Right atrium auricular region (tissue), 2 donors: ENCODE measurements around the gene ATP2C1. TPM values are rescaled to one million over a fixed set of nuclear protein-coding genes. Genes with fewer than 3 reads are reported as not detected.

ENCODE experiments used
- DNase-seq: peaks from one replicate; pipeline ENCODE4 v3.0.0-alpha.2; 2019; ENCODE audit warnings: low spot score
- H3K27ac ChIP-seq, 2 donors: fragments of 200-600 bp; sonication (generic); 1 replicate in 1 of 2; 2 replicates in 1 of 2; pipeline ENCODE4 v1.5.1; 2016 to 2019
- H3K27me3 ChIP-seq, 2 donors: fragments of 200-600 bp; sonication (generic); one replicate each; pipeline versions ENCODE4 v1.5.1 to v1.6.0; 2017 to 2019
- H3K36me3 ChIP-seq: fragments of 200-600 bp; sonication (generic); one replicate; pipeline ENCODE4 v1.5.1; 2016
- H3K4me1 ChIP-seq, 2 donors: fragments of 200-600 bp; sonication (generic); one replicate each; pipeline versions ENCODE4 v1.5.1 to v1.6.0; 2017 to 2019
- H3K4me3 ChIP-seq, 2 donors: fragments of 200-600 bp; sonication (generic); 1 replicate in 1 of 2; 2 replicates in 1 of 2; pipeline ENCODE4 v1.5.1; 2017 to 2019; ENCODE audit warnings: mild to moderate bottlenecking in 1 of 2, moderate library complexity in 1 of 2
- H3K9me3 ChIP-seq, 2 donors: fragments of 200-600 bp; sonication (generic); one replicate each; pipeline ENCODE4 v1.5.1; 2019
- CTCF ChIP-seq, 2 donors: fragments of 200-600 bp; sonication (generic); IDR thresholded peaks; one replicate each; pipeline ENCODE4 v1.5.1; 2019; ENCODE audit warnings: antibody characterized with exemption in 2 of 2
- total RNA-seq, 2 donors: library from RNA; depleted of rRNA; stranded (reverse); fragments of >200 nt; gene quantifications; one replicate each; pipeline ENCODE4 v1.1.0, GENCODE V29; 2016

Gene ATP2C1
- total RNA-seq, 2 donors from 2014 or later = 49.8 to 51.8 TPM

GRCh38 chr3:130956281-130956680 lies 62.4 kb downstream of the ATP2C1 start:
- H3K36me3 ChIP-seq = peaks cover 30% of the 10 kb centered on the region
- no peaks in the 10 kb centered on the region for H3K9me3 ChIP-seq
- no peak overlapping the region for H3K27ac ChIP-seq
- no peaks in the 10 kb centered on the region for H3K27me3 ChIP-seq
- no peak for DNase-seq
- H3K4me1 ChIP-seq = no peaks in the 10 kb centered on the region
- TF ChIP-seq CTCF (IDR thresholded peaks at IDR 0.05) = no peak
- no peak overlapping the region for H3K4me3 ChIP-seq

DNA sequence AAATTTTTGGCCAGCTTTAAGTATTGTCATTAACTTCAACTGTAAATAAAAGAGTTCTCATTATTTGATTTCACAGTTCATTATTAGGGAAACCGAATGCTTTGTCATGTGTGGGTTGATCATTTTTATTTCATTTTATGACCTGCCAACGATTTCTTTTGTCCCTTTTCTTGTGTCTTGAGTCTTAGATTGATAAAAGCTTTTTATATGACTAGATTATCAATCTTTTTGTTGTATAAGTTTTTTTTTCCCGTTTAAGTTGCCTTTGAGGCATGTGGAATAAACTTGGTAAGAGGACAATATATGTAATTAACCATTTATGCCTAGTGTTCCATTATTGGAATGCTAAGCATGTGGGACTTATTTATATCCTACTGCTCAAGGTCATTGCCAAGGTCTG lies 62.8 kb downstream of the ATP2C1 start:
- Histone ChIP-seq H3K36me3 (peaks cover 30% of the 10 kb centered on the region), H3K4me1 (no peaks in the 10 kb centered on the region)

GRCh38 chr3:130960139-130960795 lies 66.4 kb downstream of the ATP2C1 start:
- H3K36me3 ChIP-seq = peaks cover 28% of the 10 kb centered on the region
- no peak for DNase-seq

More for the DNA sequence above, 62.8 kb downstream of the ATP2C1 start:
- Histone ChIP-seq H3K4me3 (no peak overlapping the region), H3K27me3 (no peaks in the 10 kb centered on the region), H3K27ac (no peak overlapping the region), H3K9me3 (no peaks in the 10 kb centered on the region)
- DNase-seq = no peak
- no peak for TF ChIP-seq CTCF (IDR thresholded peaks at IDR 0.05)

GRCh38 chr3:130961458-130961857 lies 67.6 kb downstream of the ATP2C1 start:
- no peak for TF ChIP-seq CTCF (IDR thresholded peaks at IDR 0.05)
- no peaks in the 10 kb centered on the region for H3K4me1 ChIP-seq
- H3K36me3 ChIP-seq = peaks cover 29% of the 10 kb centered on the region

More at GRCh38 chr3:130960139-130960795, 66.4 kb downstream of the ATP2C1 start:
- H3K9me3 ChIP-seq = no peaks in the 10 kb centered on the region
- H3K4me1 ChIP-seq = no peaks in the 10 kb centered on the region
- no peaks in the 10 kb centered on the region for H3K27me3 ChIP-seq
- H3K27ac ChIP-seq = no peak overlapping the region
- no peak overlapping the region for H3K4me3 ChIP-seq
- TF ChIP-seq CTCF (IDR thresholded peaks at IDR 0.05) = no peak

DNA sequence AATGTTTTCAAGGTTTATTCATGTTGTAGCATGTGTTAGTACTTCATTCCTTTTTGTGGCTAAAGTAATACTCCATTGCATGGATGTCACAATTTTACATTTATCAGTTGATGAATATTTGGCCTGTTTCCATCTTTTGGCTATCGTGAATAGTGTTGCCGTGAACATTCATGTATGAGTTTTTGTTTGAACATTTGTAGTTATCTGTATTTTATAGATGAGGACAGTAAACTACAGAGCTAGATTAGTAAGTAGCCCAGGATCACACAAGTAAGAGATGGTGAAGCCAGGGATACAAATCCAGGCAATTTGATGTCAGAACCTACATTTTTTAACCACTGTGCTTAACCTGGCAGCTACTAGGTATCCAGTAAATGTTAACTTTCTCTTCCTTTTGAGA lies 69.6 kb downstream of the ATP2C1 start:
- DNase-seq = no peak
- H3K36me3 ChIP-seq = peaks cover 29% of the 10 kb centered on the region
- H3K4me3 ChIP-seq = no peak overlapping the region
- H3K27ac ChIP-seq = no peak overlapping the region
- H3K27me3 ChIP-seq = no peaks in the 10 kb centered on the region
- H3K4me1 ChIP-seq = no peaks in the 10 kb centered on the region
- TF ChIP-seq CTCF (IDR thresholded peaks at IDR 0.05) = no peak
- no peaks in the 10 kb centered on the region for H3K9me3 ChIP-seq

More at GRCh38 chr3:130961458-130961857, 67.6 kb downstream of the ATP2C1 start:
- H3K27ac ChIP-seq = no peak overlapping the region
- no peaks in the 10 kb centered on the region for H3K9me3 ChIP-seq
- no peak for DNase-seq
- H3K4me3 ChIP-seq = no peak overlapping the region
- H3K27me3 ChIP-seq = no peaks in the 10 kb centered on the region

GRCh38 chr3:130963878-130964277 lies 70.0 kb downstream of the ATP2C1 start:
- Histone ChIP-seq H3K9me3 (no peaks in the 10 kb centered on the region), H3K36me3 (peaks cover 28% of the 10 kb centered on the region), H3K4me3 (no peak overlapping the region), H3K27me3 (no peaks in the 10 kb centered on the region), H3K27ac (no peak overlapping the region), H3K4me1 (no peaks in the 10 kb centered on the region)
- DNase-seq = no peak
- TF ChIP-seq CTCF (IDR thresholded peaks at IDR 0.05) = no peak
